PC-3 (cell line): ENCODE measurements around the gene NKAIN2. TPM values are rescaled to one million over a fixed set of nuclear protein-coding genes. Genes with fewer than 3 reads are reported as not detected.

ENCODE experiments used
- ATAC-seq: fragments of 200-7000 bp; cut with Tn5 transposase; 2 replicates; pipeline ENCODE4 v1.9.1; 2020; ENCODE audit warnings: mild to moderate bottlenecking, moderate library complexity
- BruUV-seq: library from RNA; stranded (reverse); fragments of 400-500 nt; replicated peaks from 2 replicates; lab custom pipeline; 2021; lab: Mats Ljungman, UMichigan
- CTCF ChIA-PET: fragments of 300-600 bp; sonication (Branson Sonifier 250); formaldehyde crosslinking; loops from one replicate; lab custom pipeline; 2022; ENCODE audit warnings: antibody characterized with exemption; lab: Charles Lee
- POLR2A ChIA-PET: fragments of 300-600 bp; sonication (Branson Sonifier 250); formaldehyde crosslinking; loops from one replicate; lab custom pipeline; 2022; ENCODE audit warnings: antibody characterized with exemption; ENCODE audit not compliant: unreplicated experiment; lab: Charles Lee
- DNase-seq: peaks from one replicate; pipeline ENCODE4 v3.0.0-alpha.2; 2015
- H2AFZ ChIP-seq: fragments of 300-600 bp; sonication (generic); 2 replicates; pipeline ENCODE4 v1.6.0; 2016; ENCODE audit warnings: antibody characterized with exemption, low read length
- H3F3A ChIP-seq: fragments of 300-600 bp; sonication (generic); one replicate; pipeline ENCODE4 v1.6.0; 2017; ENCODE audit warnings: antibody characterized with exemption, low read length, control low read depth, mild to moderate bottlenecking; ENCODE audit not compliant: unreplicated experiment
- H3K27ac ChIP-seq: fragments of 300-600 bp; sonication (generic); 2 replicates; pipeline ENCODE4 v1.5.1; 2016; ENCODE audit warnings: mild to moderate bottlenecking, low read length
- H3K27me3 ChIP-seq: fragments of 300-600 bp; sonication (generic); 2 replicates; pipeline ENCODE4 v1.6.1; 2016; ENCODE audit warnings: low read length, mixed read lengths
- H3K36me3 ChIP-seq: fragments of 300-600 bp; sonication (generic); 2 replicates; pipeline ENCODE4 v1.6.1; 2016; ENCODE audit warnings: low read depth, mixed run types, low read length, mixed read lengths
- H3K4me1 ChIP-seq: fragments of 300-600 bp; sonication (generic); 2 replicates; pipeline ENCODE4 v1.5.1; 2016; ENCODE audit warnings: low read length; ENCODE audit not compliant: insufficient read depth
- H3K4me2 ChIP-seq: fragments of 300-600 bp; sonication (generic); 2 replicates; pipeline ENCODE4 v1.6.0; 2016; ENCODE audit warnings: low read length
- H3K4me3 ChIP-seq: fragments of 300-600 bp; sonication (generic); 2 replicates; pipeline ENCODE4 v1.5.1; 2016; ENCODE audit warnings: mild to moderate bottlenecking, low read length, mixed read lengths
- H3K79me2 ChIP-seq: fragments of 300-600 bp; sonication (generic); 2 replicates; pipeline ENCODE4 v1.6.1; 2017; ENCODE audit warnings: low read length, mixed read lengths
- H3K9ac ChIP-seq: fragments of 300-600 bp; sonication (generic); 2 replicates; pipeline ENCODE4 v1.6.0; 2016; ENCODE audit warnings: mild to moderate bottlenecking, low read length
- H3K9me2 ChIP-seq: fragments of 300-600 bp; sonication (generic); replicated peaks from 2 replicates; pipeline ENCODE4 v1.6.1; 2016; ENCODE audit warnings: mixed run types, low read length, mixed read lengths
- H3K9me3 ChIP-seq: fragments of 300-600 bp; sonication (generic); 2 replicates; pipeline ENCODE4 v1.6.1; 2016; ENCODE audit warnings: low read length, mixed read lengths
- H4K20me1 ChIP-seq: fragments of 300-600 bp; sonication (generic); 2 replicates; pipeline ENCODE4 v1.6.1; 2016; ENCODE audit warnings: low read length, mixed read lengths
- CTCF ChIP-seq: fragments of 300-600 bp; sonication (generic); conservative IDR thresholded peaks from 2 replicates; pipeline ENCODE4 v1.5.1; 2017; ENCODE audit warnings: antibody characterized with exemption, low read depth, mild to moderate bottlenecking, low read length
- EZH2 ChIP-seq: fragments of 300-600 bp; sonication (generic); IDR thresholded peaks from one replicate; pipeline ENCODE4 v1.6.1; 2017; ENCODE audit warnings: antibody characterized with exemption, mild to moderate bottlenecking, low read length; ENCODE audit not compliant: unreplicated experiment
- EZH2phosphoT487 ChIP-seq: fragments of 300-600 bp; sonication (generic); IDR thresholded peaks from 2 replicates; pipeline ENCODE4 v1.6.1; 2018; ENCODE audit warnings: mild to moderate bottlenecking, antibody characterized with exemption, low read length, borderline replicate concordance
- intact Hi-C: fragments of 100-400 bp; cut with micrococcal nuclease; formaldehyde crosslinking; loops from 2 replicates; pipeline ENCODE4 v1.9.0; 2023
- total RNA-seq: library from RNA; depleted of rRNA; stranded (reverse); fragments of >200 nt; gene quantifications from 2 replicates; pipeline ENCODE4 v1.2.3, GENCODE V29; 2014; rRNA removed

NKAIN2 gene
- total RNA-seq, 1 experiment from 2014 or later, result not detected

- Histone ChIP-seq H3F3A (no peaks in the 10 kb centered on the region), H3K9ac (no peak overlapping the region), H3K9me3 (no peaks in the 10 kb centered on the region), H2AFZ (no peak overlapping the region), H3K79me2 (no peaks in the 10 kb centered on the region), H3K4me2 (no peak overlapping the region), H3K4me1 (no peaks in the 10 kb centered on the region), H4K20me1 (no peaks in the 10 kb centered on the region), H3K36me3 (no peaks in the 10 kb centered on the region), H3K27ac (no peak overlapping the region), H3K4me3 (no peak overlapping the region), H3K9me2 (no peaks in the 10 kb centered on the region), H3K27me3 (no peaks in the 10 kb centered on the region)
- ATAC-seq (no peak), DNase-seq (no peak)
- intact Hi-C loops, result loop anchor here (5.0 kb wide), 1 partner anchor 89 kb away; the partner anchor contains the start of gene RNF217
- ChIA-PET POLR2A (no interaction called here), CTCF (no interaction called here)
- TF ChIP-seq EZH2phosphoT487, result no peak
- no peak for TF ChIP-seq EZH2
- no peak for TF ChIP-seq CTCF
- BruUV-seq, result no TSS peak
These were observed 1069.4 kb downstream of the NKAIN2 start for GRCh38 chr6:124873066-124873410.

Other genes with a start within 250 kb of the NKAIN2 start
- not detected in 2 replicates for gene TRDN, start 166.9 kb upstream of the NKAIN2 start, total RNA-seq